Mesenchymal stem cell (in vitro differentiated cells and primary cell): Measurements from ENCODE around the gene VNN1.

Source experiments
- DNase-seq: peaks from one replicate; pipeline ENCODE4 v3.0.0-alpha.2; 2013
- H2AFZ ChIP-seq: one replicate; pipeline ENCODE4 v1.6.1; 2013; ENCODE audit warnings: low read depth, mild to moderate bottlenecking, control low read depth, inconsistent platforms, low read length, moderate library complexity
- H2AK5ac ChIP-seq: 2 replicates; pipeline ENCODE4 v1.6.1; 2013; ENCODE audit warnings: low read length, moderate library complexity, mild to moderate bottlenecking, inconsistent platforms; ENCODE audit not compliant: severe bottlenecking
- H2BK120ac ChIP-seq: one replicate; pipeline ENCODE4 v1.6.1; 2013; ENCODE audit warnings: low read depth, mild to moderate bottlenecking, inconsistent platforms, low read length, moderate library complexity
- H2BK12ac ChIP-seq, 2 experiments: one replicate each; pipeline ENCODE4 v1.6.1; 2013; ENCODE audit warnings: inconsistent platforms in 2 of 2, low read length in 2 of 2, mild to moderate bottlenecking in 2 of 2, moderate library complexity in 2 of 2, control low read depth in 1 of 2
- H2BK15ac ChIP-seq: one replicate; pipeline ENCODE4 v1.6.1; 2013; ENCODE audit warnings: mild to moderate bottlenecking, low read depth, inconsistent platforms; ENCODE audit not compliant: poor library complexity, severe bottlenecking
- H2BK5ac ChIP-seq: 2 replicates; pipeline ENCODE4 v1.6.1; 2013; ENCODE audit warnings: low read depth, mild to moderate bottlenecking, low read length, control low read depth, inconsistent platforms; ENCODE audit not compliant: poor library complexity, severe bottlenecking
- H3K14ac ChIP-seq, 2 experiments: one replicate each; pipeline ENCODE4 v1.6.1; 2013; ENCODE audit warnings: inconsistent platforms in 2 of 2, low read length in 2 of 2, control low read depth in 1 of 2, mild to moderate bottlenecking in 1 of 2, moderate library complexity in 1 of 2
- H3K18ac ChIP-seq, 2 experiments: one replicate each; pipeline ENCODE4 v1.6.1; 2013; ENCODE audit warnings: inconsistent platforms in 2 of 2, low read length in 2 of 2, control low read depth in 1 of 2, low read depth in 1 of 2, mild to moderate bottlenecking in 1 of 2
- H3K23ac ChIP-seq, 2 experiments: one replicate each; pipeline ENCODE4 v1.6.1; 2013; ENCODE audit warnings: inconsistent platforms in 2 of 2, low read length in 2 of 2, mild to moderate bottlenecking in 2 of 2, moderate library complexity in 2 of 2, control low read depth in 1 of 2
- H3K27ac ChIP-seq: 2 replicates; pipeline ENCODE4 v1.5.1; 2013; ENCODE audit warnings: mild to moderate bottlenecking, moderate library complexity, low read length, control low read depth, inconsistent platforms; ENCODE audit not compliant: poor library complexity, severe bottlenecking
- H3K27me3 ChIP-seq, 2 experiments: 2 replicates each; pipeline versions ENCODE4 v1.6.1 to v1.7.0; 2013; ENCODE audit warnings: low read length in 2 of 2, mild to moderate bottlenecking in 2 of 2, moderate library complexity in 2 of 2, control low read depth in 1 of 2, inconsistent platforms in 1 of 2; ENCODE audit not compliant: control insufficient read depth in 1 of 2, insufficient read depth in 1 of 2
- H3K36me3 ChIP-seq, 2 experiments: 2 replicates each; pipeline versions ENCODE4 v1.6.1 to v1.7.0; 2013; ENCODE audit warnings: low read length in 2 of 2, control low read depth in 1 of 2, inconsistent platforms in 1 of 2, low read depth in 1 of 2, mild to moderate bottlenecking in 1 of 2; ENCODE audit not compliant: insufficient read depth in 2 of 2, control insufficient read depth in 1 of 2
- H3K4ac ChIP-seq, 2 experiments: one replicate each; pipeline ENCODE4 v1.6.1; 2013; ENCODE audit warnings: inconsistent platforms in 2 of 2, low read length in 2 of 2, mild to moderate bottlenecking in 2 of 2, moderate library complexity in 2 of 2, control low read depth in 1 of 2, low read depth in 1 of 2
- H3K4me1 ChIP-seq: 2 replicates; pipeline ENCODE4 v1.6.1; 2013; ENCODE audit warnings: low read depth, low read length, control low read depth; ENCODE audit not compliant: control insufficient read depth, insufficient read depth
- H3K4me2 ChIP-seq: 2 replicates; pipeline ENCODE4 v1.6.1; 2013; ENCODE audit warnings: low read length, mild to moderate bottlenecking, inconsistent platforms; ENCODE audit not compliant: poor library complexity, severe bottlenecking
- H3K4me3 ChIP-seq, 2 experiments: 2 replicates each; pipeline versions ENCODE4 v1.5.1 to v1.7.0; 2013; ENCODE audit warnings: low read length in 2 of 2, mild to moderate bottlenecking in 2 of 2, control low read depth in 1 of 2, low read depth in 1 of 2; ENCODE audit not compliant: insufficient read depth in 1 of 2
- H3K79me1 ChIP-seq: replicated peaks from 2 replicates; pipeline ENCODE4 v1.6.1; 2013; ENCODE audit warnings: mild to moderate bottlenecking, control low read depth, low read length, inconsistent platforms; ENCODE audit not compliant: poor library complexity, severe bottlenecking
- H3K9ac ChIP-seq: 2 replicates; pipeline ENCODE4 v1.7.0; 2013; ENCODE audit warnings: mild to moderate bottlenecking, low read length, moderate library complexity
- H3K9me3 ChIP-seq: 2 replicates; pipeline ENCODE4 v1.7.0; 2013; ENCODE audit warnings: mild to moderate bottlenecking, low read length; ENCODE audit not compliant: control insufficient read depth
- H4K8ac ChIP-seq: one replicate; pipeline ENCODE4 v1.6.1; 2013; ENCODE audit warnings: inconsistent platforms, mild to moderate bottlenecking, low read length, moderate library complexity
- H4K91ac ChIP-seq: one replicate; pipeline ENCODE4 v1.6.1; 2013; ENCODE audit warnings: mild to moderate bottlenecking, low read length, inconsistent platforms
- WGBS: methylation state at CpG from one replicate; pipeline ENCODE4 v1.1.7; 2013; ENCODE audit warnings: mixed read lengths; 5-methylcytosine and 5-hydroxymethylcytosine counted together

VNN1 gene

GRCh38 chr6:132752255-132752654 lies 38.4 kb upstream of the VNN1 start:
- Histone ChIP-seq H3K9ac (no peak overlapping the region), H3K4me2 (no peak overlapping the region), H2BK120ac (no peak overlapping the region), H3K79me1 (no peaks in the 10 kb centered on the region), H2BK5ac (no peak overlapping the region), H2AFZ (no peak overlapping the region), H3K9me3 (no peaks in the 10 kb centered on the region), H3K23ac (no peak overlapping the region), H3K14ac (no peak overlapping the region), H3K18ac (no peak overlapping the region), H3K4me3 (no peak overlapping the region), H4K8ac (no peak overlapping the region), H3K27me3 (no peaks in the 10 kb centered on the region), H3K36me3 (no peaks in the 10 kb centered on the region), H2BK12ac (no peak overlapping the region), H3K27ac (no peak overlapping the region), H2BK15ac (no peak overlapping the region), H3K4ac (no peak overlapping the region), H3K4me1 (no peaks in the 10 kb centered on the region), H4K91ac (no peak overlapping the region), H2AK5ac (no peak overlapping the region)
- no peak for DNase-seq
- 75% methylated on average over 1 of the region's 1 CpG for WGBS

DNA sequence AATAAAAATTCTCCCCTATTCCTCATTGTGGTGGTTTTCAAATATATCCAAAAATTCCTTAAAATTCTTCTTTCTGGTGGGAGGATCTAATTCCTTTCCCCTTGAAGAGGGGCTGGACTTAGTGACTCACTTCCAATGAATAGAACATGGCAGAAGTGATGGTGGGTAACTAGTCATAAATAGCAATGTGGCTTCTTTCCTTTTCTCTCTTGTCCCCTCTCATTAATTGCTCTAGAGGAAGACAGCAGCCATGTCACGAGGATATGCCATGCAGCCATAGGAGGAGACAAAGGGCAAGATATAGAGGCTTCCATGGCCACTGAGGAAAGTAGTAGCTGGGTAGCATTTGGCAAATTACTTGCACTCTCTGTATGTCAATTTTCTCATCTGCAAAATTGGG lies 38.0 kb upstream of the VNN1 start:
- Histone ChIP-seq H2AK5ac (no peak overlapping the region), H2AFZ (no peak overlapping the region), H3K27ac (no peak overlapping the region), H3K36me3 (no peaks in the 10 kb centered on the region), H3K4ac (no peak overlapping the region), H2BK120ac (no peak overlapping the region), H4K91ac (no peak overlapping the region), H2BK12ac (no peak overlapping the region), H3K18ac (no peak overlapping the region), H3K27me3 (peaks cover 0 to under 1% of the 10 kb centered on the region in 2 experiments), H2BK5ac (no peak overlapping the region), H3K14ac (no peak overlapping the region), H3K23ac (no peak overlapping the region), H4K8ac (no peak overlapping the region), H3K79me1 (no peaks in the 10 kb centered on the region), H3K9me3 (no peaks in the 10 kb centered on the region), H3K4me1 (no peaks in the 10 kb centered on the region), H3K4me3 (no peak overlapping the region), H3K4me2 (no peak overlapping the region), H2BK15ac (no peak overlapping the region), H3K9ac (no peak overlapping the region)
- 71% methylated on average over 1 of the region's 1 CpG for WGBS
- DNase-seq = no peak

- no peak overlapping the region for H3K4me3 ChIP-seq
- H3K18ac ChIP-seq = no peak overlapping the region
- H3K27ac ChIP-seq = no peak overlapping the region
- no peak overlapping the region for H4K91ac ChIP-seq
- peaks cover 0 to 6% of the 10 kb centered on the region in 2 experiments for H3K27me3 ChIP-seq
- WGBS = 98% methylated on average over 4 of the region's 4 CpGs
- no peaks in the 10 kb centered on the region for H3K79me1 ChIP-seq
- H3K9ac ChIP-seq = no peak overlapping the region
- no peak overlapping the region for H2AFZ ChIP-seq
- no peak overlapping the region for H2BK15ac ChIP-seq
- no peak overlapping the region for H2BK12ac ChIP-seq
- no peak for DNase-seq
- H3K14ac ChIP-seq = no peak overlapping the region
- no peaks in the 10 kb centered on the region for H3K36me3 ChIP-seq
- H3K9me3 ChIP-seq = no peaks in the 10 kb centered on the region
- H3K4me2 ChIP-seq = no peak overlapping the region
- H2BK120ac ChIP-seq = no peak overlapping the region
- H2AK5ac ChIP-seq = no peak overlapping the region
- H3K4me1 ChIP-seq = no peaks in the 10 kb centered on the region
- H3K4ac ChIP-seq = no peak overlapping the region
- no peak overlapping the region for H2BK5ac ChIP-seq
- H4K8ac ChIP-seq = no peak overlapping the region
- no peak overlapping the region for H3K23ac ChIP-seq
Observed at GRCh38 chr6:132751306-132751705, 37.5 kb upstream of the VNN1 start.

- no peak overlapping the region for H2BK120ac ChIP-seq
- H4K91ac ChIP-seq = no peak overlapping the region
- H3K4me3 ChIP-seq = no peak overlapping the region
- no peak overlapping the region for H3K14ac ChIP-seq
- H3K4ac ChIP-seq = no peak overlapping the region
- 91% methylated on average over 4 of the region's 8 CpGs for WGBS
- H2BK5ac ChIP-seq = no peak overlapping the region
- H2BK15ac ChIP-seq = no peak overlapping the region
- H3K4me1 ChIP-seq = no peaks in the 10 kb centered on the region
- no peak overlapping the region for H2AFZ ChIP-seq
- no peak overlapping the region for H3K4me2 ChIP-seq
- H3K9ac ChIP-seq = no peak overlapping the region
- H3K9me3 ChIP-seq = no peaks in the 10 kb centered on the region
- no peak for DNase-seq
- H3K23ac ChIP-seq = no peak overlapping the region
- H3K79me1 ChIP-seq = no peaks in the 10 kb centered on the region
- H3K27ac ChIP-seq = no peak overlapping the region
- no peaks in the 10 kb centered on the region for H3K36me3 ChIP-seq
- H2AK5ac ChIP-seq = no peak overlapping the region
- H3K18ac ChIP-seq = no peak overlapping the region
- no peak overlapping the region for H4K8ac ChIP-seq
- peaks cover 0 to 11% of the 10 kb centered on the region in 2 experiments for H3K27me3 ChIP-seq
- no peak overlapping the region for H2BK12ac ChIP-seq
Observed at GRCh38 chr6:132750455-132751248, 36.8 kb upstream of the VNN1 start.
